ENCODE data around the gene RBFOX2.

RBFOX2 gene

DNA sequence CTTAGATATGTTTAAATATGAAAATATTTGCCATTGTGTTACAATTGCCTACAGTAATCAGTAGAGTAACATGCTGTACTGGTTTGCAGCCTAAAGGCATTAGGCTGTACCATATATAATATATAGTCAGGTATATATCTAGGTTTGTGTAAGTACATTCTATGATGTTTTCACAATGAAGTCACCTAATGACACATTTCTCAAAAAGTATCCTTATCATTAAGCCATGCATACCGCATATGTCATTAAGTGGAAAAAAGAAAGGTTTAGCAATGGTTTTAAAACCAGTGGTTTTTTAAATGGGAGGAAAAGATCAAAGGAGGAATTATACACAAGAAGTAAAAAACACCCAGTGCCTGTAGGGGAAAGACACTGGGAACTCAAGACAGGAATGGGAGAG, 122.7 kb downstream of the RBFOX2 start:
- TF ChIP-seq, protein P1, sequence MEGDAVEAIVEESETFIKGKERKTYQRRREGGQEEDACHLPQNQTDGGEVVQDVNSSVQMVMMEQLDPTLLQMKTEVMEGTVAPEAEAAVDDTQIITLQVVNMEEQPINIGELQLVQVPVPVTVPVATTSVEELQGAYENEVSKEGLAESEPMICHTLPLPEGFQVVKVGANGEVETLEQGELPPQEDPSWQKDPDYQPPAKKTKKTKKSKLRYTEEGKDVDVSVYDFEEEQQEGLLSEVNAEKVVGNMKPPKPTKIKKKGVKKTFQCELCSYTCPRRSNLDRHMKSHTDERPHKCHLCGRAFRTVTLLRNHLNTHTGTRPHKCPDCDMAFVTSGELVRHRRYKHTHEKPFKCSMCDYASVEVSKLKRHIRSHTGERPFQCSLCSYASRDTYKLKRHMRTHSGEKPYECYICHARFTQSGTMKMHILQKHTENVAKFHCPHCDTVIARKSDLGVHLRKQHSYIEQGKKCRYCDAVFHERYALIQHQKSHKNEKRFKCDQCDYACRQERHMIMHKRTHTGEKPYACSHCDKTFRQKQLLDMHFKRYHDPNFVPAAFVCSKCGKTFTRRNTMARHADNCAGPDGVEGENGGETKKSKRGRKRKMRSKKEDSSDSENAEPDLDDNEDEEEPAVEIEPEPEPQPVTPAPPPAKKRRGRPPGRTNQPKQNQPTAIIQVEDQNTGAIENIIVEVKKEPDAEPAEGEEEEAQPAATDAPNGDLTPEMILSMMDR (conservative IDR thresholded peaks at IDR 0.05; ENCODE audit: low read length) = no peak
- DNase-seq (ENCODE audit: low read depth) = no peak
- H3K4me3 ChIP-seq (ENCODE audit: low read length) = no peak overlapping the region

DNA sequence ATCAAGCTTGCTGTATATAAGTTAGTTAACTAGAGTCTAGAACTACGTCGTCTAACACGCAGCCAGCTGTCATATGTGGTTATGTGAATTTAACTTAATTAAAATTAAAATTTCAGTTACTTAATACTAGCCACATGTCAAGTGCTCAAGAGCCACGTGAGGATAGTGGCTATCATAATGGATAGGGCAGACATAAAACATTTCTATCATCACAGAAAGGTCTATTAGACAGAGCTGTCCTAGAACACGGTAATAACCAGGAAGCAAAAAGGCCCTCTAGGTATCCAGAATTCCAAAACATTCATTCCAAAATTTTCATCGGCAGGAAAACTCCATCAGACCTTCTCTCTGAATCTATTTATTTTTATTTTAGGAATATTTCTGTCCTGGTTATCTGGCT, 123.9 kb downstream of the RBFOX2 start:
- H3K4me3 ChIP-seq (ENCODE audit: low read length) = no peak overlapping the region
- TF ChIP-seq, protein P1 (conservative IDR thresholded peaks at IDR 0.05; ENCODE audit: low read length) = no peak
- no peak for DNase-seq (ENCODE audit: low read depth)

DNA sequence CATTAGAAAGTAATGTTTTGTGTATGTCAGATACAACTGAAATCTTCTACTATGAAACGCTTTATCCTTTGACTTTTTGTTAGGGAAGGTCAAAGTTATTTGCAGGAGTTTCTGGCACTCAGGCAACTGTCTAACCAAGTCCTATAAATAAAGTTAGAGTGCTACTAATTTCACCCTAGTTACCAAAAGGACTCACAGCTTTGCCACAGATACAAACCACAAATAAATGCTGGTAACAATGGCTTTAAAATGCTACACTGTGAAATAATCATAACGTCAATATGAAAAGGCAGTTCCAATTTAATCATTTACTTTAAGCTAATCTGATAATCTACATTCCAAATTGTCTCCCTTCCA, 124.3 kb downstream of the RBFOX2 start:
- no peak overlapping the region for H3K4me3 ChIP-seq (ENCODE audit: low read length)
- TF ChIP-seq, protein P1 (conservative IDR thresholded peaks at IDR 0.05; ENCODE audit: low read length) = no peak
- DNase-seq (ENCODE audit: low read depth) = no peak

DNA sequence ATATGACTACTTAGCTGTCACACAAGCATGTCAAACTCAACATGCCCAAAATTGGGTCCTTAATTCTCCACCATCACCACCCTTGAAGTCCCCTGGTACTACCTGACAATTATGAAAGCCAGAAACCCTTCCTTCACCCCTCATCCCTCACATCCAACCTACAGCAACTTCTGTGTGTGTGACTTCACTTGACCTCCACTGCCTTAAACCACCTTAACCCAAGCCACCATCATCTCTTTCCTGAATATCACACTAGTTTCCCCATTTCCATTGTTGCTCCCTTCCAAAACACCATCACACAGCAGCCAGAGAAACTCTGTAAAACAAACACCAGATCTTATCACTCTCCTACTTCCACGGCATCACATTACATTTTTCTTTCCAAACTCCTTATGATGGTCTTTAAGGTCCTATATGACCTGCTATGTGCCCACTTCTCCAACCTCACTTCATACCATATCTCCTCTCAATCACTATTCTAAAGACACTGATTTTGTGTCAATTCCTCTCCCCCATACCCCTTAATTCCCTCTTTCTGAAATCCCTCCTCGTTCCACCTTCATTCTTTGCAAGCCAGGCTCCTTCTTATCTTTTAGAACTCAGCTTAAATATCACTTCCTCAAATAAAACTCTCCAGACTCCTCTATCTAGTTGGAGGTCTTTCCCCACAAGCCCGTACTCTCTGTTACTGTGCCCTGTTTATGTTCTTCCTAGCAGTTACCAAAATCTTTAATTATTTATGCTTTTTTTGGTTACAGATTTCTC, 124.9 kb downstream of the RBFOX2 start:
- no peak for DNase-seq (ENCODE audit: low read depth)
- TF ChIP-seq, protein P1 (conservative IDR thresholded peaks at IDR 0.05; ENCODE audit: low read length) = no peak
- H3K4me3 ChIP-seq (ENCODE audit: low read length) = no peak overlapping the region

DNA sequence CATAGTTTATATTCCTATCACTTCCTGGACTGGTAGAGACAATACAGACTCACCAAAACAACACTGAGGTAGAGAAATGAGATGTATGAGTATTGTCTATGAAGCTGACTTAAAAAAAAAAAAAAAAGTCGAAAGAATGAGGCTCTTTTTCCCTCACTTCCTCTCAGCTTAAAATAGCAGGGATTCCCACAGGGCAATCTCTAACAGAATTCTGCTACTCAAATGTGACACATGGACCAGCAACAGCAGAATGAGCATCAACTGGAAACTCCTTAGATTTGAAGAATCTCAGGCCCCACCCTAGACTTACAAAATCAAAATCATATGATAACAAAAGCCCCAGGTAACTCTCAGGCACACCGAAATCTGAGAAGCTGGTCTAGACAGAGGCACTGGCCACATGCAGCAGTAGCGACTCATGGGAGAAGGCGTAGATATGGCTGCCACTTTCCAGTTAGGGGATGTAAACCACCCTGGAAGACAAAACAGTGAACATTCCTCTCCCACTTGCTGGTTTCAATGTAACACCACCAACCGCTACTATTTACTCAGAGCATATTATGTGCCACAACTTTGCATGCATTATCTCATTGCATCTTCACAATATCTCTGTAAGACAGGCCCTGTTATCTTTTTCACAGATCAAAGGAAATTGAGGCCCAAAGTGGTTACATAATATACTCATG, 128.0 kb downstream of the RBFOX2 start:
- no peak overlapping the region for H3K4me3 ChIP-seq (ENCODE audit: low read length)
- TF ChIP-seq, protein P1 (conservative IDR thresholded peaks at IDR 0.05; ENCODE audit: low read length) = no peak
- DNase-seq (ENCODE audit: low read depth) = peak; percentile 55

DNA sequence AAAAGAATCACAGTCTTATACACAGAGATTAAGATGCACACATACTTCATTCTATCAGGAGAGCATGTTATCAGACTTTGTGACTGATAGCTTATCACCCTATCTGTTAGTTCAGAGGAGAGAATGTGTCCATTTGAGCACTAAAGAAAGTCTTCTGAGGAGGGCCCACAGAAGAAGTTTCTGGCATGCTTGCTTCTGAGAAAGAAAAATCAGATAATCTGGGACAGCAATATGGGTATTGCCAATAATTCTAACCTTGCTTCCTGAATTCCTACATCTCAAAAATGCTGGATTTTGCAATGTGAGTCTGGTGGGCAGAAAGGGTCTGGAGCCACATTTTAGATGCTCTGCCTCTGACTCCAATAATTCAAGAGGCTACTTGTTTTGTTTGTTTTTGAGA, 128.9 kb downstream of the RBFOX2 start:
- no peak overlapping the region for H3K4me3 ChIP-seq (ENCODE audit: low read length)
- TF ChIP-seq, protein P1 (conservative IDR thresholded peaks at IDR 0.05; ENCODE audit: low read length) = no peak
- no peak for DNase-seq (ENCODE audit: low read depth)
